ENCODE results near the gene PYGM.

PYGM gene

DNA sequence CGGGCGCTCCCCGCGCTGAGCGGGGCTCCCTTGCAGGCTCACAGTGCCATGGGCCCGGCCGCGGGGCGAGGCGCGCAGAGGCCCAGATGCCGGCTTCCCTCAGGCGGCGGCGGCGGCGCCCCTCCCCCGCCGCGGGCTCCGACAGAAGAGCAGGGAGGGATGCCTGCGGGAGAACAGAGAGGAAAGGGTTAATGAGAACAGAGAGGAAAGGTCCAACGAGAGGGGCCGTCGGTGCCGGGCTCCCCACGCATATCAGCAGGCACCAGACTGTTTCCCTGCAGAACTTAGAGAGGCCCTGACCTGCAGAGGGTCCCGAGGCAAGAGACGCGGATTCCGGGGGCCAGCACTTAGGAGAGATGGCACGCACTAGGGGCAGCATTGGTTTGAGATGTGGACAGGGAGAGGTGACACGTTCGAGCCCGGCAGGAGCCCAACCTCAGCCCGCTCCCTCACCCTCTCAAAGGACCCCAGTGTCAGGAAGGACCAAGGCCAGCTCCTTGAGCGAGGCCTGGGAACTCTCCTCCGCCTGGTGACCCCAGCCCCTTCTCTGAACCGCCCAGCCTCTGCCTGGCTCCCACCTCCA lies 45.9 kb downstream of the PYGM start:
- no peak overlapping the region for H3K27ac ChIP-seq
- no peak overlapping the region for H3K4me3 ChIP-seq (ENCODE audit: low read depth, low read length)
- H3K27me3 ChIP-seq (ENCODE audit: insufficient read depth, low read depth, severe bottlenecking) = peaks cover 18% of the 10 kb centered on the region
- no peaks in the 10 kb centered on the region for H3K9me3 ChIP-seq (ENCODE audit: severe bottlenecking)
- DNase-seq = no peak
- TF ChIP-seq CTCF (IDR thresholded peaks at IDR 0.05; ENCODE audit: low read depth, low read length) = no peak
- no peaks in the 10 kb centered on the region for H3K36me3 ChIP-seq

DNA sequence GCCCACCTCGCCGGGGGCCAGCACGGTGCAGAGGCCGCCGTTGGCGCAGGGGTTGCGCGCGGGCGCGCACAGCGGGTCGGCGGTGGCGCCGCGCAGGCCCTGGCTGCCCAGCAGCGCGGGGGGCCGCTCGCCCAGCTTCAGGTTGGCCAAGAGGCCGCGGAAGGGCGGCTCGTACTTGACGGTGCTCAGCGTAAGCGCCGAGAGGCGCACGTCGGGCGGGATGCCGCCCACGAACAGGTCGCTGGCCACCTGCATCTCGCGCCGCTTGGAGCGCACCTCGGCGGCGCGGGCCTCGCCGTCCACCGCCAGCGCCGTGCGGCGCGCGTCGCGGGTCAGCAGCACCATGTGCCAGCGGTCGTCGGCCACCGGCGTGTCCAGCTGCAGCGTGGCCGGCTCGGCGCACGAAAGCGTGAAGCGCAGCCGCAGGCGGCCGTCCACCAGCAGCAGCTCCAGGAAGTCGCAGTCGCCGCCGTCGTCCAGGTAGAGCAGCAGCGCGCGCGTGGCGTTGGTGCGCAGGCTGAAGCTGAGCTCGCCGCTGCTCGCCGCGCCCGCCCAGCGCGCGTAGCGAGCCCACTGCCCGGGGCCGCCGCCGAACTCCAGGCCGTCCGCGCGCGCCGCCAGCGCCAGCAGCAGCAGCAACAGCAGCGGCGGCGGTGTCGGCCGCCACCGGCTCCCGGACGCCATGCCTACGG lies 46.6 kb downstream of the PYGM start:
- TF ChIP-seq CTCF (IDR thresholded peaks at IDR 0.05; ENCODE audit: low read depth, low read length) = no peak
- Histone ChIP-seq H3K9me3 (ENCODE audit: severe bottlenecking) (no peaks in the 10 kb centered on the region), H3K27me3 (ENCODE audit: insufficient read depth, low read depth, severe bottlenecking) (peaks cover 18% of the 10 kb centered on the region), H3K36me3 (no peaks in the 10 kb centered on the region), H3K4me3 (ENCODE audit: low read depth, low read length) (peak overlapping the region; percentile 34), H3K27ac (no peak overlapping the region)
- DNase-seq = peak; percentile 72

DNA sequence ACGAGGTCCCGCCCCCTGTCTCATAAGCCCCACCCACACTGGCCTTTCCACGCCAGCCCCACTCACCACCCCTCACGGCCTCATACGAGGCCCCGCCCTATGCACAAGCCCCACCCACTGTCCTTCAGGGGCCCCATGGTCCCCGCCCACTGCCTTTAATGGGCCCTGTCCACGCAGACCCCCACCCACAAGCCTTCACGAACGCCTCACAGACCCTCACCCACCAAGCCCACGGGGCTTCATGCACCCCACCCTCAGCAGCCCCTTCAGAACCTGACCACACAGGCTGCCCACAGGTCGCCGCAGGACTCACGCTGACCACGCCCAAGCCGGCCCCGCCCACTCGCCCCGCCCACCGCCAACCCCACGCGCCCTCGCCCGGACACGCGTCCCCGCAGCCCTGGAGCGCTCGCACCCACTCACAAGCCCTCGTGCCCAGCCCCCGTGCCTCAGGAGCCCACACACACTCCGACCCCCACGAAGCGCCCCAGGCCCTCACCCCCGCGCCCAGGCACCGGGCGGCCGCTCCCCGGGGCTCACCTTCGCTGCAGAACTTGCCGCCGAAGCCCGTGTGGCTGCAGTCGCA lies 47.3 kb downstream of the PYGM start:
- no peaks in the 10 kb centered on the region for H3K36me3 ChIP-seq
- no peaks in the 10 kb centered on the region for H3K9me3 ChIP-seq (ENCODE audit: severe bottlenecking)
- peak; percentile 32 for DNase-seq
- no peak overlapping the region for H3K27ac ChIP-seq
- H3K27me3 ChIP-seq (ENCODE audit: insufficient read depth, low read depth, severe bottlenecking) = peaks cover 18% of the 10 kb centered on the region
- peak overlapping the region; percentile 34 for H3K4me3 ChIP-seq (ENCODE audit: low read depth, low read length)
- TF ChIP-seq CTCF (IDR thresholded peaks at IDR 0.05; ENCODE audit: low read depth, low read length) = no peak

GRCh38 chr11:64711956-64712362 lies 47.8 kb downstream of the PYGM start:
- no peak for DNase-seq
- Histone ChIP-seq H3K27me3 (ENCODE audit: insufficient read depth, low read depth, severe bottlenecking) (peaks cover 18% of the 10 kb centered on the region), H3K36me3 (no peaks in the 10 kb centered on the region), H3K4me3 (ENCODE audit: low read depth, low read length) (no peak overlapping the region), H3K9me3 (ENCODE audit: severe bottlenecking) (no peaks in the 10 kb centered on the region), H3K27ac (no peak overlapping the region)
- no peak for TF ChIP-seq CTCF (IDR thresholded peaks at IDR 0.05; ENCODE audit: low read depth, low read length)

GRCh38 chr11:64711138-64711955 lies 48.4 kb downstream of the PYGM start:
- H3K27me3 ChIP-seq (ENCODE audit: insufficient read depth, low read depth, severe bottlenecking) = peaks cover 18% of the 10 kb centered on the region
- DNase-seq = no peak

More at GRCh38 chr11:64711138-64711955, 48.4 kb downstream of the PYGM start:
- TF ChIP-seq CTCF (IDR thresholded peaks at IDR 0.05; ENCODE audit: low read depth, low read length) = no peak
- H3K4me3 ChIP-seq (ENCODE audit: low read depth, low read length) = no peak overlapping the region
- H3K36me3 ChIP-seq = no peaks in the 10 kb centered on the region
- no peak overlapping the region for H3K27ac ChIP-seq
- H3K9me3 ChIP-seq (ENCODE audit: severe bottlenecking) = no peaks in the 10 kb centered on the region
